Germinal center (tissue), 1 donor: Measurements from ENCODE around the gene LOX.

ENCODE experiments used
- DNase-seq: peaks from one replicate; pipeline ENCODE4 v3.0.0; 2012; ENCODE audit warnings: mixed read lengths, low spot score

The LOX gene

GRCh38 chr5:122078116-122079110 is at the start of gene LOX:
Gene LOX, minus strand, starts transcription at chr5:122078259. Its CDS starts 274 bp downstream, at chr5:122077985.
- no peak for DNase-seq

GRCh38 chr5:122126756-122127321 is 48.8 kb upstream of the LOX start:
- no peak for DNase-seq

- no peak for DNase-seq
Measured at GRCh38 chr5:122126177-122126755, 48.2 kb upstream of the LOX start.

- no peak for DNase-seq
Measured at GRCh38 chr5:122124766-122125165, 46.7 kb upstream of the LOX start.

GRCh38 chr5:122121479-122122465 is 43.7 kb upstream of the LOX start:
- DNase-seq = no peak

- DNase-seq = no peak
Measured at GRCh38 chr5:122120957-122121356, 42.9 kb upstream of the LOX start.

- no peak for DNase-seq
Measured at GRCh38 chr5:122120493-122120892, 42.4 kb upstream of the LOX start.

- no peak for DNase-seq
Measured at GRCh38 chr5:122119205-122119604, 41.1 kb upstream of the LOX start.

GRCh38 chr5:122118356-122118948 is 40.4 kb upstream of the LOX start:
- DNase-seq = no peak

- no peak for DNase-seq
Measured at GRCh38 chr5:122114501-122114900, 36.4 kb upstream of the LOX start.

- DNase-seq = no peak
Measured at GRCh38 chr5:122112733-122113558, 34.9 kb upstream of the LOX start.

- no peak for DNase-seq
Measured at GRCh38 chr5:122112063-122112462, 34.0 kb upstream of the LOX start.

GRCh38 chr5:122111460-122111859 is 33.4 kb upstream of the LOX start:
- no peak for DNase-seq

GRCh38 chr5:122110987-122111386 is 32.9 kb upstream of the LOX start:
- no peak for DNase-seq

GRCh38 chr5:122107016-122107415 is 29.0 kb upstream of the LOX start:
- no peak for DNase-seq

GRCh38 chr5:122105909-122106308 is 27.9 kb upstream of the LOX start:
- no peak for DNase-seq

GRCh38 chr5:122102825-122103224 is 24.8 kb upstream of the LOX start:
- no peak for DNase-seq

GRCh38 chr5:122101636-122102285 is 23.7 kb upstream of the LOX start:
- DNase-seq = no peak

GRCh38 chr5:122099060-122099790 is 21.2 kb upstream of the LOX start:
- no peak for DNase-seq
